ENCODE measurements around the gene SPATA1. TPM values are rescaled to one million over a fixed set of nuclear protein-coding genes. Genes with fewer than 3 reads are reported as not detected.

The SPATA1 gene
- total and polyA plus RNA-seq, 2 of the 8 experiments (the other 6 are each of a cell fraction or from before 2014, with no cell fraction given): 0.51 to 1.1 TPM

- TF ChIP-seq HDAC2 (IDR thresholded peaks at IDR 0.05; ENCODE audit: borderline replicate concordance in 1 of 2, low read depth in 2 of 2, low read length in 2 of 2) (no peak), SIX5 (IDR thresholded peaks at IDR 0.05; ENCODE audit: low read depth, low read length) (no peak), JUN (IDR thresholded peaks at IDR 0.05; ENCODE audit: low read depth, low read length) (no peak), ZNF274 (IDR thresholded peaks at IDR 0.05; ENCODE audit: borderline replicate concordance, extremely low read depth, low read length) (no peak), CHD1 (IDR thresholded peaks at IDR 0.05; ENCODE audit: low read depth, low read length) (no peak), SIRT6 (IDR thresholded peaks at IDR 0.05; ENCODE audit: low read length) (no peak)
Observed at GRCh38 chr1:84606977-84607376, 100.8 kb downstream of the SPATA1 start (continued).
